Keratinocyte (primary cell): ENCODE measurements around the gene MAOA.

ENCODE experiments used
- CTCF ChIP-seq, 3 experiments: IDR thresholded peaks in 1 of 3; conservative IDR thresholded peaks in 1 of 3; optimal IDR thresholded peaks in 1 of 3; 2 replicates in 2 of 3; 3 replicates in 1 of 3; pipeline versions ENCODE3 to v1.5.1; 2011; ENCODE audit warnings: low read length in 3 of 3, mild to moderate bottlenecking in 3 of 3, moderate library complexity in 2 of 3, control low read depth in 1 of 3, inconsistent platforms in 1 of 3; ENCODE audit not compliant: insufficient read depth in 2 of 3; ENCODE audit errors: extremely low read depth in 1 of 3
- EZH2 ChIP-seq: IDR thresholded peaks from one replicate; pipeline ENCODE4 v1.6.1; 2012; ENCODE audit warnings: inconsistent platforms, mild to moderate bottlenecking, low read length, moderate library complexity

- TF ChIP-seq CTCF (optimal IDR thresholded peaks at IDR 0.05 in 1 of 3, IDR thresholded peaks at IDR 0.05 in 1 of 3, conservative IDR thresholded peaks at IDR 0.05 in 1 of 3; ENCODE audit: extremely low read depth in 1 of 3, insufficient read depth in 2 of 3, low read length in 3 of 3) (no peak), EZH2 (no peak)
These were observed 8.6 kb downstream of the MAOA start for GRCh38 chrX:43664708-43665107.
